SK-N-SH (cell line): ENCODE results near the gene FKBP5. TPM values are rescaled to one million over a fixed set of nuclear protein-coding genes. Genes with fewer than 3 reads are reported as not detected.

Experiments used
- CTCF ChIA-PET: fragments of 300-600, 350-600 bp; formaldehyde crosslinking; extraction: SDS; loops from one replicate; lab custom pipeline; 2021; lab: Yijun Ruan, JAX
- POLR2A ChIA-PET: fragments of 350-600 bp; sonication (Branson Sonifier 250); formaldehyde crosslinking; extraction: SDS; loops from one replicate; lab custom pipeline; 2020; ENCODE audit warnings: antibody characterized with exemption, inconsistent platforms; lab: Yijun Ruan, JAX
- DNase-seq: peaks from one replicate; pipeline ENCODE4 v3.0.0; 2012
- H2AFZ ChIP-seq: fragments of 200-600 bp; sonication (generic); 2 replicates; pipeline ENCODE4 v1.8.1; 2016; ENCODE audit warnings: antibody characterized with exemption, mild to moderate bottlenecking, low read depth
- H3F3A ChIP-seq: fragments of 200-600 bp; sonication (generic); replicated peaks from 2 replicates; pipeline ENCODE3; 2016; ENCODE audit warnings: antibody characterized with exemption, mild to moderate bottlenecking; ENCODE audit not compliant: insufficient read depth
- H3K27ac ChIP-seq, 2 experiments: fragments of 200-500 bp in 1 of 2; fragments of 200-600 bp in 1 of 2; sonication (Bioruptor generic) in 1 of 2; sonication (generic), shearing (Covaris generic) in 1 of 2; 2 replicates each; pipeline versions ENCODE4 v1.5.1 to v1.6.1; 2014 to 2016; ENCODE audit warnings: low read depth in 2 of 2, inconsistent platforms in 1 of 2, low read length in 1 of 2, mild to moderate bottlenecking in 1 of 2, mixed read lengths in 1 of 2
- H3K27me3 ChIP-seq: fragments of 200-600 bp; sonication (generic), shearing (Covaris generic); 2 replicates; pipeline ENCODE4 v1.6.1; 2016; ENCODE audit warnings: mixed run types; ENCODE audit not compliant: insufficient read depth
- H3K36me3 ChIP-seq, 2 experiments: fragments of 200-500 bp in 1 of 2; fragments of 200-600 bp in 1 of 2; sonication (Bioruptor generic) in 1 of 2; sonication (generic) in 1 of 2; replicated peaks in 1 of 2; 2 replicates each; pipeline versions ENCODE3 to v1.5.1; 2014 to 2016; ENCODE audit warnings: low read length in 1 of 2, mild to moderate bottlenecking in 1 of 2; ENCODE audit not compliant: insufficient read depth in 2 of 2, control insufficient read depth in 1 of 2
- H3K4me1 ChIP-seq, 2 experiments: fragments of 200-500 bp in 1 of 2; fragments of 200-600 bp in 1 of 2; sonication (Bioruptor generic) in 1 of 2; sonication (generic), shearing (Covaris generic) in 1 of 2; 2 replicates each; pipeline versions ENCODE4 v1.5.1 to v1.6.1; 2014 to 2016; ENCODE audit warnings: low read depth in 1 of 2, low read length in 1 of 2, mixed run types in 1 of 2; ENCODE audit not compliant: insufficient read depth in 2 of 2, control insufficient read depth in 1 of 2
- H3K4me2 ChIP-seq: fragments of 200-600 bp; sonication (generic), shearing (Covaris generic); 2 replicates; pipeline ENCODE4 v1.6.1; 2017; ENCODE audit warnings: mixed run types
- H3K4me3 ChIP-seq, 2 experiments: fragments of 200-500 bp in 1 of 2; fragments of 200-600 bp in 1 of 2; sonication (Bioruptor generic) in 1 of 2; sonication (generic), shearing (Covaris generic) in 1 of 2; 2 replicates each; pipeline versions ENCODE4 v1.5.1 to v1.8.1; 2014 to 2016; ENCODE audit warnings: low read depth in 2 of 2, inconsistent platforms in 1 of 2, low read length in 1 of 2, mild to moderate bottlenecking in 1 of 2, mixed read lengths in 1 of 2, moderate library complexity in 1 of 2
- H3K79me2 ChIP-seq: fragments of 200-600 bp; sonication (generic); 2 replicates; pipeline ENCODE4 v1.8.1; 2017; ENCODE audit warnings: mild to moderate bottlenecking; ENCODE audit not compliant: insufficient read depth
- H3K9ac ChIP-seq: fragments of 200-600 bp; sonication (generic); 2 replicates; pipeline ENCODE4 v1.6.1; 2017; ENCODE audit warnings: mixed run types
- H3K9me2 ChIP-seq: fragments of 200-600 bp; sonication (generic); 2 replicates; pipeline ENCODE4 v1.6.1; 2017; ENCODE audit warnings: mixed run types
- H3K9me3 ChIP-seq: fragments of 200-600 bp; sonication (generic); 2 replicates; pipeline ENCODE4 v1.6.1; 2017; ENCODE audit warnings: mixed run types, mild to moderate bottlenecking, moderate library complexity
- H4K20me1 ChIP-seq: fragments of 200-600 bp; sonication (generic); 2 replicates; pipeline ENCODE4 v1.6.1; 2017; ENCODE audit warnings: mild to moderate bottlenecking, mixed run types; ENCODE audit not compliant: insufficient read depth
- CHD2 ChIP-seq: fragments of 150-350 bp; IDR thresholded peaks from 2 replicates; pipeline ENCODE4 v1.6.1; 2018; ENCODE audit warnings: low read length; ENCODE audit not compliant: partially characterized antibody
- CTCF ChIP-seq: fragments of 200-600 bp; sonication (generic); IDR thresholded peaks from 2 replicates; pipeline ENCODE4 v1.6.1; 2017; ENCODE audit warnings: antibody characterized with exemption, mild to moderate bottlenecking, moderate library complexity
- EZH2phosphoT487 ChIP-seq: fragments of 200-600 bp; sonication (generic); IDR thresholded peaks from 2 replicates; pipeline ENCODE4 v1.6.1; 2017; ENCODE audit warnings: low read depth, mixed run types, mild to moderate bottlenecking, antibody characterized with exemption, moderate library complexity, borderline replicate concordance
- FOXJ3 ChIP-seq: sonication (generic); formaldehyde crosslinking; IDR thresholded peaks from 2 replicates; pipeline ENCODE4 v1.5.1; 2020; ENCODE audit warnings: mild to moderate bottlenecking, missing genetic modification reagents
- FOXM1 ChIP-seq: IDR thresholded peaks from 2 replicates; pipeline ENCODE4 v1.4.0; 2012; ENCODE audit warnings: low read depth, mild to moderate bottlenecking
- GATA2 ChIP-seq: sonication (generic); formaldehyde crosslinking; IDR thresholded peaks from 2 replicates; pipeline ENCODE4 v1.5.0; 2020; ENCODE audit warnings: mild to moderate bottlenecking, missing genetic modification reagents
- IRF3 ChIP-seq: fragments of 150-350 bp; IDR thresholded peaks from 2 replicates; pipeline ENCODE4 v1.6.1; 2016; ENCODE audit warnings: mild to moderate bottlenecking, low read depth, low read length
- POLR2AphosphoS5 ChIP-seq: IDR thresholded peaks from 2 replicates; pipeline ENCODE4 v1.6.1; 2012; ENCODE audit warnings: low read depth, low read length
- RAD21 ChIP-seq: IDR thresholded peaks from 2 replicates; pipeline ENCODE4 v1.6.1; 2012; ENCODE audit warnings: mild to moderate bottlenecking, low read length
- RCOR1 ChIP-seq: fragments of 150-350 bp; IDR thresholded peaks from 2 replicates; pipeline ENCODE4 v1.6.1; 2017; ENCODE audit warnings: antibody characterized with exemption, low read length
- RFX5 ChIP-seq: IDR thresholded peaks from 2 replicates; pipeline ENCODE4 v1.6.1; 2012; ENCODE audit warnings: mild to moderate bottlenecking, improper control_type of control experiment, low read length
- SMC3 ChIP-seq: IDR thresholded peaks from 2 replicates; pipeline ENCODE4 v1.6.1; 2012; ENCODE audit warnings: low read depth, low read length, improper control_type of control experiment
- TAF1 ChIP-seq: IDR thresholded peaks from 2 replicates; pipeline ENCODE4 v1.6.1; 2012; ENCODE audit warnings: low read depth, mild to moderate bottlenecking, low read length, moderate library complexity, borderline replicate concordance
- USF2 ChIP-seq: fragments of 150-350 bp; IDR thresholded peaks from 2 replicates; pipeline ENCODE4 v1.6.1; 2017; ENCODE audit warnings: antibody characterized with exemption, low read length, low read depth, borderline replicate concordance
- WGBS: methylation state at CpG from one replicate; pipeline ENCODE4 v1.1.6; 2017; ENCODE audit warnings: low lambda C conversion rate; 5-methylcytosine and 5-hydroxymethylcytosine counted together
- polyA plus RNA-seq, 3 experiments: library from polyadenylated mRNA; depleted of rRNA; stranded (reverse); fragments of >200 nt; gene quantifications; 2 replicates each; pipeline ENCODE4 v1.2.3, GENCODE V29; 2012
- TF ChIP-seq, protein P1 (sequence below): IDR thresholded peaks from 2 replicates; pipeline ENCODE4 v1.6.1; 2012; ENCODE audit warnings: mild to moderate bottlenecking, low read depth, low read length, moderate library complexity
- TF ChIP-seq, protein P2 (sequence below): IDR thresholded peaks from 2 replicates; pipeline ENCODE4 v1.4.0; 2012; ENCODE audit warnings: low read depth

Gene FKBP5
- polyA plus RNA-seq, 1 of the 3 experiments (the other 2 are of a cell fraction): 5.1 TPM

- TF ChIP-seq, protein P1, sequence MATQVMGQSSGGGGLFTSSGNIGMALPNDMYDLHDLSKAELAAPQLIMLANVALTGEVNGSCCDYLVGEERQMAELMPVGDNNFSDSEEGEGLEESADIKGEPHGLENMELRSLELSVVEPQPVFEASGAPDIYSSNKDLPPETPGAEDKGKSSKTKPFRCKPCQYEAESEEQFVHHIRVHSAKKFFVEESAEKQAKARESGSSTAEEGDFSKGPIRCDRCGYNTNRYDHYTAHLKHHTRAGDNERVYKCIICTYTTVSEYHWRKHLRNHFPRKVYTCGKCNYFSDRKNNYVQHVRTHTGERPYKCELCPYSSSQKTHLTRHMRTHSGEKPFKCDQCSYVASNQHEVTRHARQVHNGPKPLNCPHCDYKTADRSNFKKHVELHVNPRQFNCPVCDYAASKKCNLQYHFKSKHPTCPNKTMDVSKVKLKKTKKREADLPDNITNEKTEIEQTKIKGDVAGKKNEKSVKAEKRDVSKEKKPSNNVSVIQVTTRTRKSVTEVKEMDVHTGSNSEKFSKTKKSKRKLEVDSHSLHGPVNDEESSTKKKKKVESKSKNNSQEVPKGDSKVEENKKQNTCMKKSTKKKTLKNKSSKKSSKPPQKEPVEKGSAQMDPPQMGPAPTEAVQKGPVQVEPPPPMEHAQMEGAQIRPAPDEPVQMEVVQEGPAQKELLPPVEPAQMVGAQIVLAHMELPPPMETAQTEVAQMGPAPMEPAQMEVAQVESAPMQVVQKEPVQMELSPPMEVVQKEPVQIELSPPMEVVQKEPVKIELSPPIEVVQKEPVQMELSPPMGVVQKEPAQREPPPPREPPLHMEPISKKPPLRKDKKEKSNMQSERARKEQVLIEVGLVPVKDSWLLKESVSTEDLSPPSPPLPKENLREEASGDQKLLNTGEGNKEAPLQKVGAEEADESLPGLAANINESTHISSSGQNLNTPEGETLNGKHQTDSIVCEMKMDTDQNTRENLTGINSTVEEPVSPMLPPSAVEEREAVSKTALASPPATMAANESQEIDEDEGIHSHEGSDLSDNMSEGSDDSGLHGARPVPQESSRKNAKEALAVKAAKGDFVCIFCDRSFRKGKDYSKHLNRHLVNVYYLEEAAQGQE: no peak
Observed at GRCh38 chr6:35543459-35544193, 145.1 kb downstream of the FKBP5 start (continued).

DNA sequence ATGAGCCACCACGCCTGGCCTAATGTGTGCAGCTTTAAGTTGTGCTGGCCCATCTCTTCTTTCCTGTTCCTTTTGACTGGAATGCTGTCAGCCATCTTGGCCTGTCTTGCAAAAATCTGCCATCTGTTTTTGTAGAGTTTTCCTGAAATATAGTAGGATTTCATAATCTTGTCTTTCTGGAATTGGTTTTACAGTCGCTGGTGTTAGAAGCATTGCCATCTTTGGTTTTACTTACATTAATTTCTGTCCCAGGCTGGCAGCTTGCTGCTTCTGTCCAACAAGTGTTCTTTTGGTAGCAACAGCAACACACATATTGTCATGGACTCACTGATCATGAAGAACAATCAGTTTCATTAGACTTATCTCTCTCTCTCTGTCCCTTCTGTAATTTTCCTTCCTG, 146.9 kb downstream of the FKBP5 start:
- TF ChIP-seq IRF3 (no peak), RAD21 (no peak), TAF1 (no peak), CTCF (no peak), FOXJ3 (CRISPR knock-in tag) (no peak), RFX5 (no peak), POLR2AphosphoS5 (no peak), USF2 (no peak), FOXM1 (no peak), CHD2 (no peak), RCOR1 (no peak), SMC3 (no peak), EZH2phosphoT487 (no peak), GATA2 (CRISPR knock-in tag) (no peak)
- TF ChIP-seq, protein P2, sequence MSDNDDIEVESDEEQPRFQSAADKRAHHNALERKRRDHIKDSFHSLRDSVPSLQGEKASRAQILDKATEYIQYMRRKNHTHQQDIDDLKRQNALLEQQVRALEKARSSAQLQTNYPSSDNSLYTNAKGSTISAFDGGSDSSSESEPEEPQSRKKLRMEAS: no peak
- TF ChIP-seq, protein P1: no peak
- TF ChIP-seq, all 33 proteins: peak for 0
- no peak overlapping the region for H3K4me3 ChIP-seq
- no peak overlapping the region for H2AFZ ChIP-seq
- H4K20me1 ChIP-seq: no peaks in the 10 kb centered on the region
- no peaks in the 10 kb centered on the region for H3K79me2 ChIP-seq
- H3K9me3 ChIP-seq: no peaks in the 10 kb centered on the region
- DNase-seq: no peak
- WGBS: 61% methylated on average over 2 of the region's 2 CpGs
- no peaks in the 10 kb centered on the region for H3K36me3 ChIP-seq
- no peak overlapping the region for H3K27ac ChIP-seq
- H3F3A ChIP-seq: no peaks in the 10 kb centered on the region
- H3K27me3 ChIP-seq: no peaks in the 10 kb centered on the region; the same call in 1 of the 2 replicates
- H3K9ac ChIP-seq: no peak overlapping the region
- no peak overlapping the region for H3K4me2 ChIP-seq
- no peaks in the 10 kb centered on the region for H3K9me2 ChIP-seq
- ChIA-PET POLR2A (no interaction called here), CTCF (interaction anchor here (0.9 to 5.5 kb wide), 4 partner anchors 10 to 195 kb away, joined by 3 to 25 read pairs (median 14); partner anchors contain the start of gene ARMC12)
- H3K4me1 ChIP-seq: peaks cover 0 to 4% of the 10 kb centered on the region in 2 experiments; a peak in 1 of 4 replicates
